Measurements from ENCODE around the gene INTS1. TPM values are rescaled to one million over a fixed set of nuclear protein-coding genes. Genes with fewer than 3 reads are reported as not detected.
A peak's percentile ranks its signal among the peaks of the same experiment; 100 is the strongest.
"Not testable (repeated sequence)": the region's sequence is repeated elsewhere in the genome, so short reads cannot be mapped to it uniquely, and the experiment has no call there.

Gene INTS1
- total RNA-seq, 1 donor from 2014 or later: 97.9 TPM

DNA sequence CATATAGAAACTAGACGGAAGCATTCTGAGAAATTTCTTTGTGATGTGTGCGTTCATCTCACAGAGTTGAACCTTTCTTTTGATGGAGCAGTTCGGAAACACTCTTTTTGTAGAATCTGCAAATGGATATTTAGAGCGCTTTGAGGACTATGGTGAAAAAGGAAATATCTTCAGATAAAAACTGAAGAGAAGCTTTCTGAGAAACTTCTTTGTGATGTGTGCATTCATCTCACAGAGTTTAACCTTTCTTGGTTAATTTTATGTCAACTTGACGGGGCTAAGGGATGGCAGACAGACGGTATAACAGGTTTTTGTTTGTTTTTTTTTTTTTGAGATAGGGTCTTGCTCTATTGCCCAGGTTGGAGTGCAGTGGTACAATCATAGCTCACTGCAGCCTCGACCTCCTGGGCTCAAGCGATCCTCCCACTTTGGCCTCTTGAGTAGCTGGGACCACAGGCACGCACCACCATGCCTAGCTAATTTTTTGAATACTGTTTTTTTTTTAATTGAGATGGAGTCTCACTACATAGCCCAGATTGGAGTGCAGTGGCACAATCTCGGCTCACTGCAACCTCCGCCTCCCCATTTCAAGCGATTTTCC, 15.2 kb upstream of the INTS1 start:
- intact Hi-C loops (cut with micrococcal nuclease); H3K27me3 Mint-ChIP-seq (ENCODE audit: insufficient read depth); H3K9me3 Mint-ChIP-seq; H3K36me3 Mint-ChIP-seq (ENCODE audit: low read depth); DNase-seq (ENCODE audit: low spot score); H3K27ac Mint-ChIP-seq; H3K4me3 Mint-ChIP-seq; H3K4me1 Mint-ChIP-seq (ENCODE audit: low read depth): not testable (repeated sequence)

DNA sequence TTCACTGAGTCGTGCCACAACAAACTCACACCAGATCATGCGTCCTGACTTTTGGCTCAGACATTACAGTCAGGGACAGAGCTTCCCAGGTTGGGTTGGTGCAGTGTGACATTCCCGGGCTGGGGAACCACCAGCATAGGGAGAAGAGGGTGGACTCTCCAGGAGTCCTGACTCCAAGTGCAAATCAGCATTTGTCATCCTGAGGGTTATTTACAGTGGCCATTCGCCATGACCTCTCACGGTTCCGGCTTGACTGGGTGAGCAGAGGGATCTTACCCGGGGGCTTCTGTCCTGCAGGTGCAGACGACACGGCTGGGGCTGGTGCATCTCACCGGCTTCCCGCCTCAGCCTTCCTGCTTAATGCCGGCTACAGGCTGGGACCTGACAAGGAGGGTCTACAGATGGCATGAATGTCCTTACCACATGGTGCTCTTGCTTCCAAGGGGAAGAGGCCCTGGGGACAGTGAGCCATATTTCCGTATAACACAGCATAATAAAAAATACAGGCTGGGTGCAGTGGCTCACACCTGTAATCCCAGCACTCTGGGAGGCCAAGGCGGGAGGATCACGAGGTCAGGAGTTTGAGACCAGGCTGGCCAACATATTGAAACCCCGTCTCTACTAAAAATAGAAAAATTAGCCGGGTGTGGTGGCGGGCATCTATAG, 12.5 kb upstream of the INTS1 start:
- intact Hi-C loops (cut with micrococcal nuclease): no loop called here
- Mint-ChIP-seq H3K36me3 (ENCODE audit: low read depth) (no peaks in the 10 kb centered on the region), H3K27ac (no peak overlapping the region), H3K4me3 (no peak overlapping the region), H3K4me1 (ENCODE audit: low read depth) (peaks cover 7% of the 10 kb centered on the region), H3K9me3 (peaks cover 7% of the 10 kb centered on the region), H3K27me3 (ENCODE audit: insufficient read depth) (no peaks in the 10 kb centered on the region)
- DNase-seq (ENCODE audit: low spot score): no peak

DNA sequence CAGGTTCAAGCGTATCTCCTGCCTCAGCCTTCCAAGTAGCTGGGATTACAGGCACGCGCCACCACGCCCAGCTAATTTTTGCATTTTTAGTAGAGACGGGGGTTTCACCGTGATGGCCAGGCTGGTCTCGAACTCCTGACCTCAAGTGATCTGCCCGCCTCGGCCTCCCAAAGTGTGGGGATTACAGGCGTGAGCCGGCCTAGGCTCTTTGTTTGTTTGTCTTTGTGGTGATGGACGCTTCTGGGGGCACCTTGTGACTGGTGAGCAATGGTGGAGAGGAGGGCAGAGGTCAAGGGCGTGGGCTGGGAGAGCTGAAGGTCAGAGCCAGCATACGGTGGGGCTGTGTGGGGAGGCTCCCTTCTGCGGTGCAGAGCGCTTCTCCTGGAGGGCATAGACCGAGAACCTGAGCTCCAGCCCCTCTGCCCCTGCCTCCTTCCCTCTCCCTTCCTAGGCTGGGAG, 11.3 kb upstream of the INTS1 start:
- H3K9me3 Mint-ChIP-seq; H3K27me3 Mint-ChIP-seq (ENCODE audit: insufficient read depth); H3K4me1 Mint-ChIP-seq (ENCODE audit: low read depth); H3K27ac Mint-ChIP-seq; DNase-seq (ENCODE audit: low spot score); intact Hi-C loops (cut with micrococcal nuclease); H3K36me3 Mint-ChIP-seq (ENCODE audit: low read depth); H3K4me3 Mint-ChIP-seq: not testable (repeated sequence)

DNA sequence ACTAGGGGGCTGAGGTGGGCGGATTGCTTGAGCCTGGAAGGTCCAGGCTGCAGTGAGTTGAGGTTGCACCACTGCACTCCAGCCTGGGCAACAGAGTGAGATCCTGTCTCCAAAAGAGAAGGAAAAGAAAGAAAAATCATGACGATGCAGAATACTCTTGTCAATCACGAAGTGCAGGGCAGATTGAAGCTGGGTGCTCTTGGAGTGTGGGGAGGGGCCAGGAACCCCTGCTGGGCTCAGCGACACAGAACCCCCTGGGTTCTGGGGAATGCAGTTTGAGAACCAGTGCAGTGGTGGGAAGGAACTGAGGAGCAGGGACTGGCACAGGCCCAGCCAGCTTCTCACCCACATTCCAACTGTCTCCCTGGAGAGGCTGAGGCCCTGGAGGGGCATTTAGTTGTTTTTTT, 10.8 kb upstream of the INTS1 start:
- H3K4me3 Mint-ChIP-seq: no peak overlapping the region
- H3K27ac Mint-ChIP-seq: no peak overlapping the region
- DNase-seq (ENCODE audit: low spot score): no peak
- H3K9me3 Mint-ChIP-seq: peaks cover 7% of the 10 kb centered on the region
- no peaks in the 10 kb centered on the region for H3K36me3 Mint-ChIP-seq (ENCODE audit: low read depth)
- H3K27me3 Mint-ChIP-seq (ENCODE audit: insufficient read depth): no peaks in the 10 kb centered on the region
- H3K4me1 Mint-ChIP-seq (ENCODE audit: low read depth): peaks cover 7% of the 10 kb centered on the region
- intact Hi-C loops (cut with micrococcal nuclease): no loop called here

DNA sequence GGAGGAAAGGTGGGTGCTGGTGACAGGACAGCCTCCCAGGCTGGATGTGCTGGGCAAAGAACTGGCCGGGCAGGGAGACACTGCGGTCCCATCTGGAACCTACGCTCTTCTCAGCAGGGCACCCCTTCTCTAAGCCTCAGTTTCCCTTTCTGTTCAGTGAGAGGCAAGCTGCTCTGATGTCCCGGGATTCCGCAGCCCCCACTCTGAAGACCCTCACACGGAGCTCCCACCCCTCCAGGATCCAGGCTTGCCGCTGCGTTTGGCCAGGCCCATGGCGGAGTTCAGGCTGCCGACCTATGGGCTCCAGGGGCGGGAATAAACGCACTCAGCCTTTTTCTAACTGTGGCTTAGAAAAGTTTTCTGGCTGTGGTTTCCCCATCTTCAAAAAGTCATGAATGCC, 10.2 kb upstream of the INTS1 start:
- H3K9me3 Mint-ChIP-seq: peaks cover 5% of the 10 kb centered on the region
- no peak overlapping the region for H3K4me3 Mint-ChIP-seq
- H3K27ac Mint-ChIP-seq: no peak overlapping the region
- no peaks in the 10 kb centered on the region for H3K36me3 Mint-ChIP-seq (ENCODE audit: low read depth)
- H3K27me3 Mint-ChIP-seq (ENCODE audit: insufficient read depth): no peaks in the 10 kb centered on the region
- no peak for DNase-seq (ENCODE audit: low spot score)
- H3K4me1 Mint-ChIP-seq (ENCODE audit: low read depth): peaks cover 7% of the 10 kb centered on the region
- intact Hi-C loops (cut with micrococcal nuclease): no loop called here

DNA sequence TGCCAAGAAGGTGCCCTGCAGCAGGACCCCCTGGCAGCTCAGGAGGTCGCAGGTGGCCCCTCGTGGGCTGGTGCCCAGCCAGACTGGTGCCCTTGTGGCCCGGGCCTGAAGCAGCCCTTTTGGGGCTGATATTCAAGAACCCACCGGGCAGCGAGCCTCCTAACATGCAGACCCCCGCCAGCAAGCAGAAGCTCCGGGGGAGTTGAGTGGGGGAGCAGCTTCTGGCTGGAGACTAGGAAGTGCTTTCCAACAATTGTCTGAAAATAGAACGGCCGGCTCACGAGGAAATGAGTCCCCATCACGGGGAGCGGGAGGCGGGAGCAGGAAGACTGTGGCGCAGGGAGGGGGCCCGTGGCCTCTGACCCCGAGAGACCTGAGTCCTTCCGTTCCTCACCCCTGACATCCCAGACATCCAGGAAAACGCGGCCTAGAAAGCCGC, 9.5 kb upstream of the INTS1 start:
- H3K36me3 Mint-ChIP-seq (ENCODE audit: low read depth): no peaks in the 10 kb centered on the region
- no peaks in the 10 kb centered on the region for H3K9me3 Mint-ChIP-seq
- H3K27me3 Mint-ChIP-seq (ENCODE audit: insufficient read depth): no peaks in the 10 kb centered on the region
- H3K4me3 Mint-ChIP-seq: no peak overlapping the region
- no peak for DNase-seq (ENCODE audit: low spot score)
- peaks cover 7% of the 10 kb centered on the region for H3K4me1 Mint-ChIP-seq (ENCODE audit: low read depth)
- no peak overlapping the region for H3K27ac Mint-ChIP-seq
- intact Hi-C loops (cut with micrococcal nuclease): loop anchor here (2.0 kb wide), 1 partner anchor 19 kb away; no protein-coding TSS in a partner anchor

DNA sequence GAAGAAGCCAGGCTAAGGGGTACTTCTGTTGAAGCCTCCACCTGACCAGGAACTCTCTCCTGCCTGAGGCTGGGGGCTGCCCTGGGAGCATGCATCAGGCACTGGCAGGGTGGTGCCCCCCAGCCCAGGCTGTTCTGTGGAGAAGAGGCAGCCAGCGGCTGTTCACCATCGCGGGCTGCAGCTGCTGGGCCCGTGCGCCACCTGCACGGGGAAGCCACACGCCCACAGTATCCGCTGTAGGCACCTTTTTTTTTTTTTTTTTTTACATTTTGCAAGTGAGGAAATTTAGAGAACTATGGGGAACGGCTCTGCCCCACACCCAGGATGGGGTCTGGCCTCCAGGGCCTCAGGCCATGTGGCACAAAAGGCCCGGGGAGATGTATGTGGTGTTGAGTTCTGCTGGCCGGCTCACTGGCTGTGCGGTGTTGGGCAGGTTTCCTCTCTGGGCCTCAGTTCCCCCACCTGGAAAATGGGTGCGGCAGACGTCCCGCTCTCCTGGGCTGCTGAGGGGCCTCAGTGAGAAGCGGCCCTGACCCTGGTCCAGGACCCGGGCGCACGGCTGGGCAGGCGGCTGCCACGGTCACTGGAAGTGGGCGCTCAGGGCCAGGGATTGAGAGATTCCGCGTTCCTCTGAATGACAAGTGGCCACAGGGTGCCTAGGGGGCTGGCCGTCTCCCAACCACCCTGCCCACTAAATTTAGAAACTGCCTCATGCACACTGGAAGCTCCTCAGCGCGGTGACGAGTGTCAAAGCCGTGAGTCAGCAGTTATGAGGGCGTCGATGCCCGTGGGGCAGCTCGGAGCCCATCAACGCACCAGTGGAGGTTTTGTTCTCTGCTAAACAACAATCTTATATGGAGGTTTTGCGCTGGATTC, 8.8 kb upstream of the INTS1 start:
- H3K27me3 Mint-ChIP-seq (ENCODE audit: insufficient read depth): no peaks in the 10 kb centered on the region
- H3K4me3 Mint-ChIP-seq: no peak overlapping the region
- H3K36me3 Mint-ChIP-seq (ENCODE audit: low read depth): no peaks in the 10 kb centered on the region
- H3K4me1 Mint-ChIP-seq (ENCODE audit: low read depth): peaks cover 13% of the 10 kb centered on the region
- H3K9me3 Mint-ChIP-seq: no peaks in the 10 kb centered on the region
- H3K27ac Mint-ChIP-seq: no peak overlapping the region
- peak; percentile 20 for DNase-seq (ENCODE audit: low spot score)
- intact Hi-C loops (cut with micrococcal nuclease): loop anchor here (2.0 kb wide), 1 partner anchor 20 kb away; no protein-coding TSS in a partner anchor

DNA sequence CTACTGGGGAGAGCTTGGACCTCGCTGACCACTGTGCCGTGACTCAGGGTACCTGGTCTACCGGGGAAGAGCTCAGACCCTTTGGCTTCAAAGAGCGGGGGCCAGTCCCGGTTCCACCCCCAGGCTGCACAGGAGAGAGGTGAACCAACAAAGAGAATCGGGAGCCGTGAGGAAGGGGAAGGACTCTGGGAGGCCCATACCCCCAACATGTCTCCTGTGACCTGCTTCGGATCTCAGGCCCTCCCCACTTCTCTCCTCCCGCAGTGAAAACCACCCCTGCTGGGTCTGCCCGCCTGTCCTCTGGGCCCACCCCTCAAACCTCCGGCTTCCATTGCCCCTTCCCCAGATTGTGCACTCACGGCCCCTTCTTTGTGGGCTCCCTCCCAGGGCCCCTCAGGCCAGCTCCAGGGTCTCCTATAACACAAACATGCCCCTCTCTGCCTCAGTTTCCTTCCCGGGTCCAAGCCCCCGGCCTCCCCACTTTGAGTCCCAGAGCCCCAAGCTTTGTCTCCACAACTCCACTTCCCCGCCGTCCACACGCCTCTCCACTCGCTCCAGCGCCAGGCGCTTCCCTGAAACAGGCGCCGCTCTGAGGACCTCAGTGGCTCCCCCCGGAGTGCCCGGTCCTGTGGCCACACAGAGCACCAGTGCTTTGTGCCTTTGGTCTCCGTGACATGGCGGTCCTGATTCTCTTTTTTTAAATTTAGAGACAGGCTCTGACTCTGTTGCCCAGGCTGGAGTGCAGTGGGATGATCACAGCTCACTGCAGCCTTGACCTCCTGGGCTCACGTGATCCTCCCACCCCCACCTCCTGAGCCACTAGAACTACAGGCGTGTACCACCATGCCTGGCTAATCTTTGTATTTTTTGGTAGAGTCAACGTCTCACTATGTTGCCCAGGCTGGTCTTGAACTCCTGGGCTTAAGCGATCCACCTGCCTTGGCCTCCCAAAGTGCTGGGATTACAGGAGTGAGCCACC, 7.5 kb upstream of the INTS1 start:
- H3K9me3 Mint-ChIP-seq: no peaks in the 10 kb centered on the region
- intact Hi-C loops (cut with micrococcal nuclease): loop anchor here (2.0 kb wide), 1 partner anchor 21 kb away; no protein-coding TSS in a partner anchor

DNA sequence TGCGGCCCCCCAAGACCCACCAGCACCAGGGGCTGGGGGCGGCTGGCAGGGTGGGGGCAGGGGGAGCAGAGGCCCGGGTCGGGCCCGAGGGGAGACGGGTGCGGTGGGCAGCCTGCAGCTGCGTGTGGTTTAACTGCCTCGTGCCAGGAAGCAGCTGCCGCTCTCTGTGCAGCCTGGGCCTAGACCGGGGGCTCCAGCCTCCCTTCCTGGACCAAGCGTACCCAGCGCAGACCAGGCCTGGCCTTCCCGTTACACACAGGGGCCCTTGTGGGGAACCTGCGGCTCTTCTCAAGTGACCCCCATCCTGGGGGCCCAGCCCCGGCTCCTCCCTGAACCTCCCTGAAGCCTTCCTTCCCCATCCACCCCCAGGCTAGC, 6.6 kb upstream of the INTS1 start:
- intact Hi-C loops (cut with micrococcal nuclease): no loop called here
- no peaks in the 10 kb centered on the region for H3K36me3 Mint-ChIP-seq (ENCODE audit: low read depth)
- peaks cover 20% of the 10 kb centered on the region for H3K4me1 Mint-ChIP-seq (ENCODE audit: low read depth)
- DNase-seq (ENCODE audit: low spot score): no peak
- no peak overlapping the region for H3K4me3 Mint-ChIP-seq
- no peak overlapping the region for H3K27ac Mint-ChIP-seq
- H3K9me3 Mint-ChIP-seq: no peaks in the 10 kb centered on the region
- H3K27me3 Mint-ChIP-seq (ENCODE audit: insufficient read depth): no peaks in the 10 kb centered on the region

More for the DNA sequence above, 7.5 kb upstream of the INTS1 start:
- peaks cover 17% of the 10 kb centered on the region for H3K4me1 Mint-ChIP-seq (ENCODE audit: low read depth)
- H3K36me3 Mint-ChIP-seq (ENCODE audit: low read depth): no peaks in the 10 kb centered on the region
- H3K27me3 Mint-ChIP-seq (ENCODE audit: insufficient read depth): no peaks in the 10 kb centered on the region
- no peak overlapping the region for H3K4me3 Mint-ChIP-seq
- DNase-seq (ENCODE audit: low spot score): no peak
- no peak overlapping the region for H3K27ac Mint-ChIP-seq

DNA sequence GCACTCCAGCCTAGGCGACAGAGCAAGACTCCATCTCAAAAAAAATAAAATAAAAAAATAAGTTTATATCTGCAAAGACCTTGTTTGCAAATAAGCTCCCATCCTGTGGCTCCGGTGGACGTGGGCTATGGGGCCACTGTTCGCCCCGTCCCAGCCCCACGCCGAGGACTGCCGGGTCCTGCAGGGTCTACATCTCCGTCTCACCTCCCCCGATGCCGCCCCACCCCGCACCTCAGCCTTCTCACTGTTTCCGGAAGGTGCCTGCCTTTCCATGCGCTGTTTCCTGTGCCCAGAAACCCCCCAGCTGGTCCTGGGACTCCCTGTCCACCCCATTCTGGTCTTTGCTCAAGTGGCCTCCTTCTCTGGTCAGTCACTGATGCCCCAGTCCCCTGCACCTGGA, 5.0 kb upstream of the INTS1 start:
- Mint-ChIP-seq H3K4me3 (no peak overlapping the region), H3K27me3 (ENCODE audit: insufficient read depth) (no peaks in the 10 kb centered on the region), H3K27ac (no peak overlapping the region), H3K4me1 (ENCODE audit: low read depth) (peaks cover 20% of the 10 kb centered on the region), H3K36me3 (ENCODE audit: low read depth) (no peaks in the 10 kb centered on the region), H3K9me3 (no peaks in the 10 kb centered on the region)
- intact Hi-C loops (cut with micrococcal nuclease): no loop called here
- DNase-seq (ENCODE audit: low spot score): no peak

DNA sequence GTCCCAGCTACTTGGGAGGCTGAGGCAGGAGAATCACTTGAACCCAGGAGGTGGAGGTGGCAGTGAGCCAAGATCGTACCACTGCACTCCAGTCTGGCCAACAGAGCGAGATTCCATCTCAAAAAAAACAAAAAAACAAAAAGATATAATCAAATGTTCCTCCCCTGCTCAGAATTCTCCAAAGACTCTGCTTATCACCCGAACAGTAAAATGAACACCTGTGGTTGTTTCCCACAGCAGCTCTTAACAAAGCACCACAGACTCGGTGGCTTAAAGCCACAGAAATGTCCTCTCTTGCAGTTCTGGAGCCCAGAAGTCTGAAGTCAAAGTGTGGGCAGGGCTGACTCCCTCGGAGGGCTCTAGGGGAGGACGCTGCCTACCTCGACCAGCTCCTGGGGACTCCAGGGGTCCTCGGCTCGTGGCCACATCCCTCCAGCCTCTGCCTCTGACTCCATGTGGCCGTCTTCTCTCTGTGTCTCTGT, 4.1 kb upstream of the INTS1 start:
- intact Hi-C loops (cut with micrococcal nuclease): no loop called here
- H3K4me3 Mint-ChIP-seq: peak overlapping the region; percentile 32
- H3K4me1 Mint-ChIP-seq (ENCODE audit: low read depth): peaks cover 20% of the 10 kb centered on the region
- no peaks in the 10 kb centered on the region for H3K27me3 Mint-ChIP-seq (ENCODE audit: insufficient read depth)
- DNase-seq (ENCODE audit: low spot score): no peak
- H3K9me3 Mint-ChIP-seq: no peaks in the 10 kb centered on the region
- no peaks in the 10 kb centered on the region for H3K36me3 Mint-ChIP-seq (ENCODE audit: low read depth)
- no peak overlapping the region for H3K27ac Mint-ChIP-seq

Data from activated T-helper 1 cell treated with anti-CD3 and anti-CD28 coated beads, Interleukin-12 subunit alpha, Interleukin-12 subunit beta, Interleukin-2, Interleukin-4 antibody, amounts not matched to agents 30 ng/mL and 10 ng/mL and 1 ng/mL, durations not matched to agents 14 hours and 24 hours and 36 hours (primary cell).